SKM-1 (cell line): ENCODE measurements around the gene DDN.

ENCODE experiments used
- DNase-seq: peaks from one replicate; lab custom pipeline; 2025; ENCODE audit not compliant: unreplicated experiment; lab: John Stamatoyannopoulos, UW

The DDN gene

DNA sequence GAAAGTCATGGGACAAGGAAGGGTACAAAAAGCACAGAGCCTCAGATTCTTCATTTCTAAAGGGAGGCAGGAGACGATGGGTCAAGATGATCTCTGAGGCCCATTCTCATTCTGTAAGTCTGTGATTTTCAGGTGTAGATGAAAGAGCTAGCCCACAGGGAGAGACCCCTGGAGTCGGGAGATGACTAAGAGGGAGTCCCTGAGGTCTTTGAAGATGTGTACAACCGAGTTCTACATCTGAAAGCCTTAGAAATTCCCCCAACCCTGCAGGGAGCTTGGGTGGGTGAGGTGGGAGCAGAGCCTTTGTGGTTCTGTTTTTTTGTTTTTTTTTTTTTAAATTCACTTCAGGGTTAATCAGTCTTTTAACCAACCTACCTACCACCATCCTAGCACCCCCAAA is 30.7 kb downstream of the DDN start:
- no peak for DNase-seq

DNA sequence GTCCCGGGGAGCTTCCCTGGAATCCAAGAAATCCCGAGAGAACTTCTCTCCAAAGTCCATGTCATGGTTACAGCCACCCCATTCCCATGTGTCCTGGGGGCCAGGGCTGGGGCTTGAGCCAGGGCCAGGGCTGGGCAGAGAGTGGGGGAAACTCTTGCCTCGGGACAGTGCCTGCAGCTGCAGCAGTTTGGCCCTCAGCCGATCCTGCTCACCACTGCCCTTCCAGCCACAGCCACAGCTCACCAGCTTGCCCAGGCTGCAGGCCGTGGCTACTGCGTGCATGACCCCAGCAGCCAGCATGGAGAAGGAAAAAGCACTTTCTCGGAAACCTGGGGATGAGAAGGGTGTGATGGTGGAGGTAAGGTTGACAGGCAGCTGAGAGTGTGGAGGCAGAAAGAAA is 31.2 kb downstream of the DDN start:
- no peak for DNase-seq

DNA sequence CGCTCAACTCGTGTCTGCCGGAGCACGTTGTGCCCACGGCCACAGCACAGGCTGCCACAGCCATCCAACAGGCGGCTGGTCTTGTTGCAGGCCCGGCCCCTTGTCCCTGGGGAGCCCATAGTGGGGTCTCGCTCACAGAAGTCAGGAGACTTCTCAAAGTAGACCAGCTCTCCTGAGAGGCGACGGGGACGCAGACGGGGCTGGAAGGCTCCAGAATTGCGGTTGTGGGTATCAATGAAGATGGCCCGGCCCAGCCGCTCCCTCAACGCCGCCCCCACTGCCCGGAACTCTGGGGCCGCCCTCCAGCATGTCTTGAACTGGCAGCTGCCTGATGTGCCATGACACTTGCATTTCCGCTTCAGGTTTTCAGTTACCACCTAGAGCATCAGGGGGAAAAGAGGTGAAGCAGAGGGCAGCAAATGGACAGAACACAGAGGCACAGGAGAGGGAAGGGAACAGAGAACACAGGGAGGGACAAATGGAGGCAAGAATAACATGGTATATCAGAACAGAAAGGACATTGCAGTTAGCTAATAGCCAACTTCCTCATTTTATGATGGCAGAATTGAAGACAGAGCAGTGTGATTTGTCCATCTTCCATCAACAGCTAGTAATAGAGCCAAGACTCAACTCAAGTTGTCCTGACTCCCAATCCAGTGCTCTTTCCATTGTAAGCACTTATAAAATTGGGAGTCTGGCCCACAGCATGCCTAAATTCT is 32.8 kb downstream of the DDN start:
- no peak for DNase-seq

GRCh38 chr12:48965298-48965838 is 33.8 kb downstream of the DDN start:
- DNase-seq: no peak

DNA sequence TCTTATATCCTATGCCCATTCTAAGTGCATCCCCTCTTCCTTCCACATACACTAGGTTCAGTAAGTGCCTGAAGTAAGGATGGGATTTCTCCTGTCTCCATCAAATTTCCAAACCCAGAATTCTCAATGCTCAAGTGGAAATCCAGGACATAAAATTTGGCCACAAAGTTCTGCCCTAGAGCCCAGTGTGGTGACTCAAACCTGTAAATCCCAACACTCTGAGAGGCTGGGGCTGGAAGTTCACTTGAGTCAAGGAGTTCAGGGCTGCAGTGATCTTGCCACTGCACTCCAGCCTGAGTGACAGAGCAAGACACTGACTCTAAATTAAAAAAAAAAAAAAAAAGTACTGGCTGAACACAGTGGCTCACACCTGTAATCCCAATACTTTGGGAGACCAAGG is 37.4 kb downstream of the DDN start:
- DNase-seq: no peak

- no peak for DNase-seq
These were observed 37.8 kb downstream of the DDN start for GRCh38 chr12:48961331-48961730.

GRCh38 chr12:48960834-48961233 is 38.3 kb downstream of the DDN start:
- no peak for DNase-seq

DNA sequence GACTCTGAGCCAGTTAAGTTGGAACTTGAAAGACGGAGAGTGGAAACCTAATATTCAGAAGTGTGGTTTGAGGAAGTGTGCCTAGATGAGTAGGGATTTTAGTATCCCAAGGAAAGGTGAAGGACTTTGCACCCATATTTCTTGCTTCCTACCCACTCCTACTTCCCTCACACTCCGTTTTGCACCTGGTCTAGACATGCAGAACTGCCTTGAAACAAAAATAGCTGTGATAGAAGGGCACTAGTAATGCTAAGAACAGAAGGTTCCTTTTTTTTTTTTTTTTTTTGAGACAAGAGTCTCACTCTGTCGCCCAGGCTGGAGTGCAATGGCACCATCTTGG is 41.2 kb downstream of the DDN start:
- DNase-seq: no peak

GRCh38 chr12:48957141-48958048 is 41.8 kb downstream of the DDN start, which contains the start of gene ARF3:
Gene ARF3 (minus strand): TSS chr12:48957487. CDS start chr12:48941095, 16,392 bp downstream.
- peak; percentile 61 for DNase-seq

DNA sequence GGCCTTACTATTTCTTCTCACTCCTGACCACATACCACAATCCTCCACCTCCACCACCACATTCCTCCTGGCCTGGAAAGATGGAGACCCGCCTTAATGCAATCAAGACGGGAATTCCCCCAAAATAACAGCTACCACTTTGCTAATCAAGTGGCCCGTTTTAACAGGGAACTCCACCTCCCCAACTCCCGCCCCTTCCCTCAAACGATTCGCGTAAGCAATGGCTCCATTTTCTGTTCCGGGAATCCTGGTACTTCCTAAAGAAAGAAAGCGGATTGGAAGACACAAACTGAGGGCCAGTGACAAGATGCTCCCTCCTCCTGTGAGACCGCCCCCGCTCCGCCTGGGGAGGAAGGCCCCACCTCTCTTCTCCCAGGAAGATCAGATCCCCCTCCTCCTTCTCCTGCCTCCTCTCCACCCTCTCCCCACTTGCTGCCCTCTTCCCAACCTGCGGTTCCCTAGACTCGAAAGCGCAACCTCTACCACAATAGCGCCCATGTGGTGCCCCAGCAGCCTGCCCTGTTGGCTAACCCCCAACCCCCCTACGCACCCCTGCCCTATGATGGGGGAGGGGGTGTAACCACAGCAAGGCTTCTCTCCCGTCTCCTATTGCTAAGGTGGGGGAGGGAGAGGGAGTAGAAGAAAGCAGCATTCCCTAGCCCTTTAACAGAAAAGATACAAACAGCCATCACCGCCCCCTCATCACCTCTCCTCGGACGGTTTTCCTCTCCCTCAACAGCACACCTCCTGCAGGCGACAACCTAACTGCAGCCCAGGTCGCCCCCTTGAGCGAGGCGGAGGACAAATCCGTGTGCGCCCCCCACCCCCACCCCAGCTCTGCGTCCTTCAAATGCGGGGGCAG is 42.7 kb downstream of the DDN start:
- no peak for DNase-seq

GRCh38 chr12:48954841-48955501 is 44.2 kb downstream of the DDN start:
- peak; percentile 70 for DNase-seq

DNA sequence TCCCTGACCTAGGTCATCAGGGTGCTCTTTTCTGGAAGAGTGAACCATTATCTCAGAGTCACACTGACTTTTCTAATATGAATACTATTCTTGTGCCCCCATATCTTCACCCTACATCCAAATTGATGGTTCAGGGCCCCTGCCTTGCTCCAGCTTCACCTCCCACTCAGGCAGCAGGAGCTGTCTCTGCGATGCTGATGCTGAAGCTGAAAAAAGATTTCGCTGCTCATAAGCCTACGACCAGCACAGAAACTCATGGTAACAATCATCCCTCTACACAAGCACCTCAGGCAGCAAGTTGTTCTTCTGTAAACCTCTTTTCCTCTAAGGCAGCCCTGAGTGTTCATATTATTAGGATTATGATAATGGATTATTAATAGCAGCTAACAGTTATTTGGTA is 45.1 kb downstream of the DDN start:
- DNase-seq: no peak

- no peak for DNase-seq
These were observed 46.5 kb downstream of the DDN start for GRCh38 chr12:48952691-48953090.

- DNase-seq: no peak
These were observed 51.4 kb downstream of the DDN start for GRCh38 chr12:48947727-48948126.

DNA sequence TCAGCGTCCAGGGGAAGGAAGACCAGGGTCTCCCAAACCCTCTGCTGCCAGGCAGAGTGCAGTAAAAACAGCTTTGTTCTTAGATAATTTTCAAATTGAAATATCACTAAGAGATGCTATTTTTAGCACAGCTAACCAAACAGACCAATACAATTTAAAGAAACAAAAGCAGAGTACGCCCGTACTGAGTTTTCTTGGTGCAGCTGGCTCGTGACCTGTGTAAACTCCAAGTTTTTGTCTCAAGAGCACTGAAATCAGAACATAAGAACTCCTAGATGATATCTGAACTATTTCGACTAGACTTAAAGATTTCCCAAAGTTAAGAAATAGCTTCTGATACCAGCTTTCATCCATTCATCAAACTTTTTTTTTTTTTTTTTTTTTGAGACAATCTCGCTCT is 52.2 kb downstream of the DDN start:
- DNase-seq: no peak

DNA sequence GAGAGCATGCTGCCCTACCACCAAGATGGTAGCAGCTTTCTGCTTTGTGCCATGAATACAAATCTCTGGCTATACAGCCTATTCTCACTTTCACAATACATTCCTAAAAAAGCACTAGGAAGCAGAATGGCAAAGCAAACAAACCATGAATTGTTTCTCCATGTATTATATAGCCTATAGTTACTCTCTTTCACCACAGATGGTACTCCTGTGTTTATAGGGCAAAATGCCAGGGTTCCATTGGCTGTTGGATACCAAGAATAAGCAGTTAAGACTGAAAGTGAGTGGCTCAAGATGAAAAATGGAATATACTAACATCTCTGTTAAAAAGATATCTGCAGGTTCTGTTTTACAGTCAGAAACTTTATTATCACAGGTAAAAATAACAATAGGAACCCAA is 53.0 kb downstream of the DDN start:
- no peak for DNase-seq
